HG03139 (cell line): ENCODE results near the gene LPP.
"Not testable (repeated sequence)": the region's sequence is repeated elsewhere in the genome, so short reads cannot be mapped to it uniquely, and the experiment has no call there.

ENCODE experiments used
- ATAC-seq: cut with Tn5 transposase; IDR thresholded peaks from one replicate; pipeline ENCODE4 v1.9.1; 2021; ENCODE audit not compliant: unreplicated experiment

LPP gene

GRCh38 chr3:188154014-188154808 is at the start of gene LPP:
TSS of gene LPP (plus strand) at chr3:188154157. CDS start at chr3:188406121, 251,964 bp downstream.
- ATAC-seq = peak; percentile 74

- ATAC-seq = no peak
Observed at GRCh38 chr3:188106006-188106405, 48.0 kb upstream of the LPP start.

DNA sequence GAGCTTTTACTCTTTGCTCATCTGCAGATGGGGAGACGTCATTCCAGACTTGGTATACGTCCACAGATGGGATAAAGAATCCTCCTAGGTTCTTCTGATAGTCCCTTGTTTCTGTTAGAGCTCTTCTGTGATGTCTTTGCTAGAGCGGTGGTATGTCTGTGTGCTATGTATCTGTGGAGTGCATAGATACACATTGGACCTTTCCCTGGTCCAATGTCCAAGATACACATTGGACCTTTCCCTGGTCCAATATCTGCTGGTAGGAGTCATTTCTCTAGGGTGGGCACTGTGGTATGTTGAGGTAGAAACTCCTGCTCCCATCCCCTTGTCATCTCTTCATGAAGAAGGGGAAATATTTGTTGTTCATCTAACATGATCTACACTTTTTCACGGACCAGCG is 47.5 kb upstream of the LPP start:
- ATAC-seq = no peak

DNA sequence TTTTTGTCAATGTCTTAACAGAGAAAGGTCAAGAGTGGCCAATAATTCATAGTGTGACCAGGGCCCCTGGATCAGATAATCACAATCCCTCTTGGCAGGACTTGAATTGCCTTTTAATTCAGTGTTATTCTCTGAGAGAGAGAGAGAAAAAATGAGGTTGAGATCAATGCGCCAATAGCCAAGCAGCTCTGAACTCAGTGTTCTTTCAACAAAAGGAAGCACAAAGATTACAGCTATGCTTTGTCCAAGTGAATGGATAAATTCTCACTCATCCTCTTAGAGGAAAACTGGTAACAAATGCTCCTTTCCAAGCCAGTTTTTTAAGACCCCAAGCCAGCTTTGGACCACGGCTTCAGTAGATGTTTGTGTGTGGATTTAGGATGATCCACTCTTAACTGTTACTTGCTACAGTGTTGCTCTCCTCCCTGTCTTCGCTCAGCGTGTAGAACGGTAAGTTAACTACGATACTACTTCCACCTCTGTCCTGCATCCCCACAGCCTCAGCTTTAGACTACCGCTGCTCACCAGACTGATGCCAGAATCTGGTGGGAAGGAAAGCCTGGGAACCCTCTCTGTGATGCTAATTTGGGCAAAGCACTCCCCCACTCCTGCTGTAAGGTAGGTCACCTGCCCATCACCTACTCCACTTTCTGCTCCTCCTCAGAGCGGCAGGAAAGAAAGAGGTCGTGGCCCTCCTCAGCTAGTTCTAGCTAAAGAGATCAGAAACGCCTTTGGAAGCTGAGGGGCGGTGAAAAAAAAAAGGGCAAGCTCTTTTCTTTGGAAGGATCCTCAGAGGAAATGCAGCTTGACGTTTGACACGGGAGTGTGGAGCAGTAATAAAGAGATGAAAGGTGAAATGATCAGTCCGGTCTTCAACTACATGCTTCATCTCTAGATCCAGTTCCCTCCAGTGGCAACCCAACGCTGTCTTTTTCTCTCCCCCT is 46.8 kb upstream of the LPP start:
- ATAC-seq = no peak

GRCh38 chr3:188108703-188109412 is 45.1 kb upstream of the LPP start:
- no peak for ATAC-seq

- ATAC-seq = no peak
Observed at GRCh38 chr3:188111002-188111584, 42.9 kb upstream of the LPP start.

DNA sequence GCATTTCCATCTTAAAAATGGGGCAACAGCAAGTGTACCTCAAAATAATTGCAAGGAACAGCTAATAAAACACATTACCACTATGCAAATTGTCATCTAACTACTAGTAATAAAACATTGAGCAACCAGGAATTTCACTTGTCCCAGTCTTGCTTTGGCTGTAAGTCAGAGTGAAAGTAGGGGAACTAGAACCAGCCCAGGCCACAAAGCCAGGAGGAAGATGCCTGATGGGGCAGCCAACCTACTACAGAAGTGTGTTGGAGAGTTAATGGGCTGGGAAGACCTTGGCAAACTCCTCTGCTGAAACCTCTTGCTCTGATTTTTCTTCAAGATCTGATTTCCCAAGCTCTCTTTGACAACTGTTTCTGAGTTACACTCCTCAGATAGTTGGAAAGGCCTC is 40.2 kb upstream of the LPP start:
- ATAC-seq = no peak

DNA sequence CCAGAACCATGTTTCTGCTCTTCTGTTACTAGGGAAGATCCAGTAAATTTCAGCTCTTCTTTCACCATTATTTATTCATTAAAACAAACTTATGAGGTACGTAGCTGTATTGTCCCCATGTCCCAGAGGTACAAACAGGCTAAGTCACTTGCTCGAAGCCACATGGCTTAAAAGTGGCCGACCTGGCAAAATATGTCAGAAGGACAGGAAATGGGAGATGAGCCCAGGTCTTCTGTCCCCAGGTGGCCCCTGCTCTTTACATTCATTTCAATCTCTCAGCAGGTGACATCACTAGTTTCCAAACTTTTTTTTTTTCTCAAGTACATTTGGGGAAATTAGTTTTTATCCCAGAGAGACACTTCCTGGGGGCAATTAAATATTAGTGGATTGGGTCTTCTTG is 34.1 kb upstream of the LPP start:
- ATAC-seq = no peak

- no peak for ATAC-seq
Observed at GRCh38 chr3:188122571-188123169, 31.3 kb upstream of the LPP start.

DNA sequence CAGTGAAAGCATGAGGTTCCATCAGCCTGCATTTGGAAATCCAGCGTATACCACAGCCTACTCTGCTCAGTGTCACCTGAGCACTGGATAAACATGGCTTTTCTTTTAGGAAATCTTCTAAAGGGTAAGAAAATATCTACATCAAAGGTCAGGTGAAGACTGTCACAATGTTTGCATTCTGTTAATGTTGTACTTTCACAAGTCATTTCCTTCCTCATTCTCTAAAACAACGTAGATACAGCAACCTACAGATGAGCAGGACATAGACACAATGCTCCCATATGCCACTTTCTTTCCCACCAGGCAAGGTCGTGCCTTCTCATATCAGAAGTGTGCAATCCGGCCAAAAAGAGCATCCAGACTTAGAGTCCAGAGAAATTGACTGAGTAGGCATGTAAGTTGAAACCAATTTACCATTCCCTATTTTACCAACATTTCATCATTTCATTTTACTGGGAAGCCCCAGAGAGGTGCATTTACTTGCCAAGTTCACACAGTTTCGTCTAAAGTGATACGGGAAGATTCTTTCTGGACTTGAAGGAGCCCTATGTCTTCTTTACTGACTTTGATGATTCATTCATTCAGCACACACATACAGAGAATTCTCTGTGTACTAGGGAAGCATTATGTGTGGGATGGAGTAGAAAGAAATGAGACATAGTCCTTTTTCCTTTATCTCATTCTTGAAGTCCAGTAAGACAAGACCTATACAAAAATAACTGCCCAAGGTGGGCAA is 30.6 kb upstream of the LPP start:
- peak; percentile 62 for ATAC-seq

GRCh38 chr3:188124184-188124583 is 29.8 kb upstream of the LPP start:
- no peak for ATAC-seq

- no peak for ATAC-seq
Observed at GRCh38 chr3:188125076-188125475, 28.9 kb upstream of the LPP start.

DNA sequence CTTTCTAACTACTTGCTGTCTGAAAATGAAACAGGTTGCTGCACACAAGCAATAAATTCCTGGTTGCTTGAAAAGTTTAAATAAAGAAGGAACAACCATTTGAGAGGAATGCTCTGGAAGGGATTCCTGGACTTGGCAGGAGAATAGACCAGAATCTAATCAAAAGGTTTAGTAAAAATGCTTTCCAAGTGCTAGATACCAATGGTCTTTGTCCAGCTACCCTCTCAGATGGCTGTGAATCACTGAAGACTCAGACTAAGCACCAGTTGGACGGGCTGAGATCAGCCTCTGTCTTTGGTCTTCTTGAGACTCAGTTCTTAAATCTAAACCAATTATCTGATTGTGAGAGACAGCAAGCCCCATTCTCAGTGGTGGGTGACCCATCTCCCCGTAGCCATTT is 27.7 kb upstream of the LPP start:
- no peak for ATAC-seq

DNA sequence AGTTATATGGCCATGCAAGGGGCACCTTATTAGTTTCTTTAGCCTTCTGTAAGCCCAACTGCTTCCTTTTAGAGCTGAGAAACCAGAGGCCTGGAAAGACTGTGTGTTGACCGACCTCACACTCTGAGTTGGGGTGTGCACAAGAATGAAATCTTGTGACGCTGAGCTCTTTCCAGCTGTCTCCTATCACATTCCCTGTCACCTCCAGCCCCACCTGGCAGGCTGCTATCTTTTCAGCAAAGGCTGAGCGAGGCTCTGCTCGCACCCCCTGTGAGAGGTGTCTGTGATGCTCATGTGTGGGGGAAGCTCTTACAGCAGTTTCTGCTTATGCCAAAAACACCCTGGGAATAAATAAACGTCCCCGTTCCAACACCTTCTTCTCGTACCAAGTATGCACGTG is 27.0 kb upstream of the LPP start:
- no peak for ATAC-seq

DNA sequence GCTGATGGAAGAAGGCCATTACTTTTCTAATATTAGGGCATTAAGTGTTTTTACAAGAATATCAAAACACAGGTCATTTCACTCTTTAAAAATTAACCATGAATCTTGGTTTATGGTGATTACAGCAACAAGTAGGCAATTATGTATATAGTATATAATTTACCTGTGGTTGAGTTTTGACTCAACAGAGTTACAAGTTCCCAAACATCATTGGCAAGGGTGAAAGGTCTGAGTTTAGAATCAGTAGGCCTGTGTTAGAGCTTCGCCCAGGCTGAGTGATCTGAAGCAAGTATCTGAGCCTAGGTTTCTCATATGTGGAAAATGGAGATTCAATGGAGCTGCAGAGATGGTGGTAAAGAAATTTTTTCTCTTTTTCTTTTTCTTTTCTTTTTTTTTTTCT is 25.1 kb upstream of the LPP start:
- ATAC-seq = no peak

DNA sequence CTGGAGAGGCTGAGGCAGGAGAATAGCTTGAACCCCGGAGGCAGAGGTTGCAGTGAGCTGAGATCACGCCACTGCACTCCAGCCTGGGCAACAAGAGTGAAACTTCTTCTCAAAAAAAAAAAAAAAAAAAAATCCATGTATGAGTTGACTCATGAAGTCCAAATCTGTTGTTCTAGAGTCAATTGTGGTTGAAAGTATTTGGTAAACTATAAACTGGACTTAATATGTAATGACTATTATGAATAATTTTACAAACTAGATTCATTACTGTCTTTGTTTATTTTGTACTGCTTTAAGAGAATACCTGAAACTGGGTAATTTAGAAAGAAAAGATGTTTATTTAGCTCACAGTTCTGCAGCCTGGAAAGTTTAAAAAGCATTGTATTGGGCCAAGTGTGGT is 22.9 kb upstream of the LPP start:
- ATAC-seq = not testable (repeated sequence)

DNA sequence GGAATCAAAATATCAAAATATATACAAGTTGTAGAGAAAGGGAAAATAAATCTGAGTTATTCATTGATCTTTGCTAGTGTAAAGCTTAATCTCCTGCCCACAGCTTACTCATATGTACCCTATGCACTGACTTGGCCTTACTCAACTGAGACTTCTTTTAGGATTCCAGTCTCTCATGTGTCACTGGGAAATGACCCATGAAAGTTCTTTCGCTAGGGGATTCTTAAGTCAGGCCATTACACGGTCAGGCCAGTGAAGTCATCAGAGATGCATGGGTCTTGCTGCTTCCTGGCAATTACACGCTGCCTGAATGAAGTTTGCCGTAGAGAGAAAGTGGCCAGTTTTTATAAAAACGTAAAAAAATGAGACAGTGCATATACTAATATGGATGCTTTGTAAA is 20.7 kb upstream of the LPP start:
- ATAC-seq = no peak

GRCh38 chr3:188133646-188134045 is 20.3 kb upstream of the LPP start:
- ATAC-seq = no peak

GRCh38 chr3:188134079-188134478 is 19.9 kb upstream of the LPP start:
- ATAC-seq = no peak

GRCh38 chr3:188134856-188135255 is 19.1 kb upstream of the LPP start:
- no peak for ATAC-seq
